ENCODE results near the gene KIZ. TPM values are rescaled to one million over a fixed set of nuclear protein-coding genes. Genes with fewer than 3 reads are reported as not detected.

KIZ gene
- total and polyA plus RNA-seq, 2 donors (not counting 1 experiment from before 2014, with no cell fraction given) = 19.7 to 40.4 TPM

DNA sequence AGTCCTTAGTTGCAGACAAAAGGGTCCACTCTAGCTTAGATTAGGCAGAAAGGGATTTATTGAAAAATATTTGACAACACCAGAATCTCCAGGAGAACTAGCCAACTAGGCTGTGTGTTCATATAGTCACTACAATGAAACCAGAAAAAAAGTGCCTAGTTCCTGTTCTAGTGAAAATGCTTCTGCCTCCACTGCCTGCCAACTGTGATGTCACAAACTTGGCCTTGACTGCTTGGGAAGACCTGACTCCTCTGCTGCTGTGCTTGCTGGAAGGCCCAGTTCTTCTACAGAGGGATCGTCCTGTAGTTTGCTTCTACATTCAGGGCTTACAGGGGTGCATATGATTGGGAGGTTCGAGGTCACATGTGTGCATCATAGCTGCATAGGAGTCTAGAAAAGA is 136.9 kb downstream of the KIZ start:
- Histone ChIP-seq H3K27ac (ENCODE audit: low read length in 2 of 2) (no peak overlapping the region), H3K36me3 (replicated peaks in 1 of 2; ENCODE audit: control extremely low read depth in 1 of 2, control insufficient read depth in 1 of 2, extremely low read depth in 1 of 2, insufficient read depth in 2 of 2, low read length in 1 of 2) (no peaks in the 10 kb centered on the region), H3K4me3 (ENCODE audit: control extremely low read depth in 1 of 5, extremely low read depth in 1 of 5, insufficient read depth in 1 of 5, low read depth in 2 of 5, low read length in 4 of 5) (no peak overlapping the region), H4K20me1 (ENCODE audit: control insufficient read depth, insufficient read depth, low read length, poor library complexity, severe bottlenecking) (no peaks in the 10 kb centered on the region), H3K4me1 (ENCODE audit: control insufficient read depth in 2 of 2, insufficient read depth in 2 of 2, low read length in 2 of 2) (no peaks in the 10 kb centered on the region), H2AFZ (ENCODE audit: insufficient read depth, low read depth, low read length, poor library complexity, severe bottlenecking) (no peak overlapping the region), H3K27me3 (replicated peaks in 1 of 4; ENCODE audit: control extremely low read depth in 1 of 4, control insufficient read depth in 3 of 4, insufficient read depth in 4 of 4, low read length in 3 of 4) (peaks cover 0 to 3% (median 0%) of the 10 kb centered on the region in 4 experiments), H3K9ac (ENCODE audit: low read length) (no peak overlapping the region), H3K9me3 (ENCODE audit: control extremely low read depth in 1 of 3, control insufficient read depth in 2 of 3, insufficient read depth in 1 of 3, low read length in 2 of 3) (peaks cover 0 to 13% (median 0%) of the 10 kb centered on the region in 3 donors), H3K79me2 (ENCODE audit: control insufficient read depth, insufficient read depth, low read length) (no peaks in the 10 kb centered on the region), H3K4me2 (replicated peaks; ENCODE audit: low read depth, low read length, poor library complexity, severe bottlenecking) (no peak overlapping the region)
- intact Hi-C loops (cut with micrococcal nuclease) = no loop called here
- no CpG with 5 or more reads among the region's 2 CpGs for WGBS (ENCODE audit: insufficient coverage)
- no peak overlapping the region for H3K4me3 Mint-ChIP-seq
- ChIA-PET POLR2A (no interaction called here), CTCF (no interaction called here)
- H3K27me3 Mint-ChIP-seq = peaks cover 21% of the 10 kb centered on the region
- TF ChIP-seq CTCF (IDR thresholded peaks at IDR 0.05) (no peak), EZH2 (IDR thresholded peaks at IDR 0.05; ENCODE audit: borderline replicate concordance, insufficient read depth, low read depth, low read length, poor library complexity, severe bottlenecking) (no peak)
- no peak for ATAC-seq (ENCODE audit: low read depth)
- no peak overlapping the region for H3K27ac Mint-ChIP-seq
- no peaks in the 10 kb centered on the region for H3K9me3 Mint-ChIP-seq (ENCODE audit: insufficient read depth)
- no peak for DNase-seq
- H3K4me1 Mint-ChIP-seq = no peaks in the 10 kb centered on the region

GRCh38 chr20:21265261-21266190 is 139.6 kb downstream of the KIZ start:
- H3K4me2 ChIP-seq (replicated peaks; ENCODE audit: low read depth, low read length, poor library complexity, severe bottlenecking) = no peak overlapping the region
- POLR2A ChIA-PET = no interaction called here
- no peak overlapping the region for H2AFZ ChIP-seq (ENCODE audit: insufficient read depth, low read depth, low read length, poor library complexity, severe bottlenecking)
- no peak for ATAC-seq (ENCODE audit: low read depth)
- H3K27me3 ChIP-seq (replicated peaks in 1 of 4; ENCODE audit: control extremely low read depth in 1 of 4, control insufficient read depth in 3 of 4, insufficient read depth in 4 of 4, low read length in 3 of 4) = peaks cover 0 to 3% (median 0%) of the 10 kb centered on the region in 4 experiments
- H3K27me3 Mint-ChIP-seq = peaks cover 26% of the 10 kb centered on the region
- no peaks in the 10 kb centered on the region for H3K4me1 ChIP-seq (ENCODE audit: control insufficient read depth in 2 of 2, insufficient read depth in 2 of 2, low read length in 2 of 2)
- no peak overlapping the region for H3K9ac ChIP-seq (ENCODE audit: low read length)
- peaks cover 0 to 13% (median 0%) of the 10 kb centered on the region in 3 donors for H3K9me3 ChIP-seq (ENCODE audit: control extremely low read depth in 1 of 3, control insufficient read depth in 2 of 3, insufficient read depth in 1 of 3, low read length in 2 of 3)
- H3K79me2 ChIP-seq (ENCODE audit: control insufficient read depth, insufficient read depth, low read length) = no peaks in the 10 kb centered on the region
- no peak overlapping the region for H3K27ac ChIP-seq (ENCODE audit: low read length in 2 of 2)
- H3K4me1 Mint-ChIP-seq = no peaks in the 10 kb centered on the region
- no peak overlapping the region for H3K4me3 Mint-ChIP-seq
- intact Hi-C loops (cut with micrococcal nuclease) = no loop called here
- H3K36me3 ChIP-seq (replicated peaks in 1 of 2; ENCODE audit: control extremely low read depth in 1 of 2, control insufficient read depth in 1 of 2, extremely low read depth in 1 of 2, insufficient read depth in 2 of 2, low read length in 1 of 2) = no peaks in the 10 kb centered on the region
- no peak overlapping the region for H3K4me3 ChIP-seq (ENCODE audit: control extremely low read depth in 1 of 5, extremely low read depth in 1 of 5, insufficient read depth in 1 of 5, low read depth in 2 of 5, low read length in 4 of 5)
- H4K20me1 ChIP-seq (ENCODE audit: control insufficient read depth, insufficient read depth, low read length, poor library complexity, severe bottlenecking) = no peaks in the 10 kb centered on the region
- no peak for DNase-seq
- TF ChIP-seq CTCF (IDR thresholded peaks at IDR 0.05) (no peak), EZH2 (IDR thresholded peaks at IDR 0.05; ENCODE audit: borderline replicate concordance, insufficient read depth, low read depth, low read length, poor library complexity, severe bottlenecking) (no peak)
- 86% methylated on average over 13 of the region's 15 CpGs for WGBS (ENCODE audit: insufficient coverage)
- H3K27ac Mint-ChIP-seq = no peak overlapping the region
- CTCF ChIA-PET = interaction anchor here (1.1 kb wide), 1 partner anchor 29 kb away, joined by 3 read pairs; no protein-coding TSS in a partner anchor
- H3K9me3 Mint-ChIP-seq (ENCODE audit: insufficient read depth) = no peaks in the 10 kb centered on the region
